CD4-positive, alpha-beta memory T cell (primary cell): ENCODE data around the gene COL16A1. TPM values are rescaled to one million over a fixed set of nuclear protein-coding genes. Genes with fewer than 3 reads are reported as not detected.
A peak's percentile ranks its signal among the peaks of the same experiment; 100 is the strongest.

Experiments used
- CTCF ChIA-PET: fragments of 350-600 bp; sonication (Branson Sonifier 250); formaldehyde crosslinking; loops from one replicate; lab custom pipeline; 2021; ENCODE audit warnings: inconsistent platforms; ENCODE audit not compliant: partially characterized antibody; lab: Charles Lee
- POLR2A ChIA-PET: fragments of 350-600 bp; sonication (Branson Sonifier 250); formaldehyde crosslinking; loops from one replicate; lab custom pipeline; 2021; ENCODE audit not compliant: partially characterized antibody; lab: Charles Lee
- DNase-seq, 5 donors: peaks; one replicate each; pipeline versions ENCODE4 v3.0.0 to v3.0.0-alpha.2; 2020 to 2022; ENCODE audit warnings: mixed read lengths in 1 of 5
- H3K27ac ChIP-seq: one replicate; pipeline ENCODE4 v1.7.0; 2013; ENCODE audit warnings: low read depth, low read length
- H3K27me3 ChIP-seq: 2 replicates; pipeline ENCODE4 v1.7.0; 2013; ENCODE audit warnings: mild to moderate bottlenecking, low read length, moderate library complexity; ENCODE audit not compliant: insufficient read depth
- H3K36me3 ChIP-seq: 2 replicates; pipeline ENCODE4 v1.7.0; 2013; ENCODE audit warnings: mild to moderate bottlenecking, low read length, moderate library complexity; ENCODE audit not compliant: insufficient read depth
- H3K4me1 ChIP-seq: 2 replicates; pipeline ENCODE4 v1.7.0; 2013; ENCODE audit warnings: mild to moderate bottlenecking, low read length, moderate library complexity; ENCODE audit not compliant: insufficient read depth
- H3K4me3 ChIP-seq, 2 donors: one replicate each; pipeline ENCODE4 v1.7.0; 2013; ENCODE audit warnings: low read length in 2 of 2, mild to moderate bottlenecking in 1 of 2
- H3K9me3 ChIP-seq, 2 donors: one replicate each; pipeline ENCODE4 v1.7.0; 2013; ENCODE audit warnings: low read length in 2 of 2, control low read depth in 1 of 2; ENCODE audit not compliant: control insufficient read depth in 1 of 2
- H3K27ac Mint-ChIP-seq, 7 donors: one replicate each; pipeline ENCODE4 v1.8.0; 2020 to 2021; ENCODE audit warnings: mixed read lengths in 7 of 7, mild to moderate bottlenecking in 6 of 7, inconsistent platforms in 3 of 7, moderate library complexity in 3 of 7
- H3K27me3 Mint-ChIP-seq, 2 donors: one replicate each; pipeline ENCODE4 v1.8.0; 2020 to 2021; ENCODE audit warnings: mixed read lengths in 2 of 2
- H3K36me3 Mint-ChIP-seq, 2 donors: one replicate each; pipeline ENCODE4 v1.8.0; 2020 to 2021; ENCODE audit warnings: mixed read lengths in 2 of 2, inconsistent platforms in 1 of 2, mild to moderate bottlenecking in 1 of 2
- H3K4me1 Mint-ChIP-seq, 4 donors: one replicate each; pipeline ENCODE4 v1.8.0; 2020 to 2021; ENCODE audit warnings: mixed read lengths in 4 of 4, mild to moderate bottlenecking in 1 of 4
- H3K4me3 Mint-ChIP-seq, 8 donors: one replicate each; pipeline ENCODE4 v1.8.0; 2020 to 2021; ENCODE audit warnings: mixed read lengths in 8 of 8, mild to moderate bottlenecking in 7 of 8, moderate library complexity in 6 of 8, inconsistent platforms in 3 of 8
- H3K9me3 Mint-ChIP-seq, 8 donors: one replicate each; pipeline ENCODE4 v1.8.0; 2020 to 2021; ENCODE audit warnings: mixed read lengths in 8 of 8, mild to moderate bottlenecking in 5 of 8, inconsistent platforms in 3 of 8, moderate library complexity in 1 of 8
- intact Hi-C: fragments of 100-400 bp; cut with micrococcal nuclease; formaldehyde crosslinking; loops from one replicate; pipeline ENCODE4 v1.15.1; 2023
- polyA plus RNA-seq, 2 donors: library from polyadenylated mRNA; unstranded; fragments of 300-500 nt; fragmentation: Illumina TruSeq; gene quantifications; one replicate each; pipeline ENCODE4 v1.2.3, GENCODE V29; 2021
- total RNA-seq, 2 experiments: library from RNA; stranded (reverse); gene quantifications; one replicate each; pipeline ENCODE4 v1.2.3, GENCODE V29; 2021

The COL16A1 gene
- total and polyA plus RNA-seq, 4 experiments from 2014 or later, result not detected

DNA sequence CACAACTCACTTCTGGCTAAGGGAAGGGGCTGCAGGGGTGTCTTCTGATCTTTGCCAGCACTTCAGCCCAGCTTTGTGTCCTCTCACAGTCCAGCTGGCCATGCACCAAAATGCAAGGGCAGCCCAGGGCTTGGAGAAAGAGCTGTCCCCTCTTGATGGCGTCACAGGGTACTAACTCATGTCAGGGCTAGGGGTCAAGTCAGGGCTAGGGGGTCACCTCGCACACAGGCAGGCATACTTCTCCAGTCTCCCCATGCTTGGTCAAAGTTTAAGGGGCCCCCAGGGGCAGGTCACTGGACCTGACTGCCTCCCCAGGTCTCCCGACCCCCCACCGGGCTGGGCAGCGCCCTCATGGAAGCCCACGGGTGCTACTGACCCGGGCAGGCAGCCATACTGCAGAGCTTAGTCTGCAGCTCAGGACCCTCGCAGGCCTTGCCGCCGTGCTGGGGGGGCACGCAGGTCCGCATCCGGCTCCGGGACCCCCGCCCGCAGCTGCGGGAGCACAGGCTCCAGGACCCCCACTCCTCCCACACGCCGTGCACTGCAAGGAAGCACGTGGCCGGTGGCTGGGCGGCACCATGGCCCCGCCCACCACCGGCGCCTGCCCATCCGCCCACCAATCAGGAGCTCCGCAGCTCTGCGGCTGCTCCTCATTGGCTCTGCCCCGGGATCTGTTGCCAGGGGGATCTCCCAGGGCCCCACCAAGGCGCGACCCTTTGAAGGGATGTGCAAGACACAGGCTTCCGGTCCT, 38.8 kb upstream of the COL16A1 start:
- Mint-ChIP-seq H3K27me3 (no peaks in the 10 kb centered on the region), H3K4me3 (no peak overlapping the region), H3K36me3 (no peaks in the 10 kb centered on the region), H3K4me1 (peaks cover 10 to 46% (median 23%) of the 10 kb centered on the region in 4 donors), H3K9me3 (no peaks in the 10 kb centered on the region), H3K27ac (no peak overlapping the region)
- Histone ChIP-seq H3K27me3 (no peaks in the 10 kb centered on the region), H3K9me3 (no peaks in the 10 kb centered on the region), H3K27ac (no peak overlapping the region), H3K4me3 (no peak overlapping the region), H3K36me3 (no peaks in the 10 kb centered on the region), H3K4me1 (peaks cover 18% of the 10 kb centered on the region)
- intact Hi-C loops, result no loop called here
- DNase-seq, result no peak
- POLR2A ChIA-PET, result no interaction called here
- CTCF ChIA-PET, result no interaction called here

GRCh38 chr1:31739346-31739745, 35.5 kb upstream of the COL16A1 start:
- Mint-ChIP-seq H3K4me3 (peak overlapping the region in 7 of 8 donors; percentile 23 to 64 (median 60)), H3K9me3 (no peaks in the 10 kb centered on the region), H3K4me1 (peaks cover 13 to 35% (median 20%) of the 10 kb centered on the region in 4 donors), H3K27ac (peak overlapping the region in 6 of 7 donors; percentile 1 to 85 (median 84)), H3K36me3 (no peaks in the 10 kb centered on the region), H3K27me3 (no peaks in the 10 kb centered on the region)
- POLR2A ChIA-PET, result no interaction called here
- peak in 4 of 5 donors; percentile 32 to 49 (median 40) for DNase-seq
- intact Hi-C loops, result no loop called here
- peaks cover 16% of the 10 kb centered on the region for H3K4me1 ChIP-seq
- no peaks in the 10 kb centered on the region for H3K36me3 ChIP-seq
- CTCF ChIA-PET, result no interaction called here
- no peak overlapping the region for H3K27ac ChIP-seq
- H3K9me3 ChIP-seq, result no peaks in the 10 kb centered on the region
- H3K4me3 ChIP-seq, result no peak overlapping the region
- H3K27me3 ChIP-seq, result no peaks in the 10 kb centered on the region

DNA sequence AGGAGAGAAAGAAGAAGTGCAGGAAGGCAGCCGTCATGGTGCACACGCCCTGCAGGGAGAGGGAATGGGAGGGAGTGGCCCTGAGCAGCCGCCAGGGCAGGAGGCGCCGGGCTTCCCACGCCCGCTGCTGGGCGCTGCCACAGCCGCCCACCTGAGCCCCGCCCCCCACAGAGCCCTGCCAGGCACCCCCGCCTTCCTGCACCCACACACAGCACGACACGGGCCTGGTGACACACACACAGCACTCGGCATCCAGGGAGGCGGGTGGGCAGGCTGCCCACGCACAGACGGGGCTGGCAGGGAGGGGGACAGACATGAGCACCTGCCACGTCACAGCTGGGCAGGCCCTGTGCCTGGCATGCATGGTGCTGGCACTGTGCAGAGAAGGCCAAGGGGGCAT, 32.9 kb upstream of the COL16A1 start:
- H3K4me3 ChIP-seq, result no peak overlapping the region
- H3K4me1 ChIP-seq, result peaks cover 16% of the 10 kb centered on the region
- H3K27me3 ChIP-seq, result no peaks in the 10 kb centered on the region
- peak in 1 of 5 donors; percentile 62 for DNase-seq
- H3K27ac ChIP-seq, result no peak overlapping the region
- Mint-ChIP-seq H3K27me3 (no peaks in the 10 kb centered on the region), H3K9me3 (no peaks in the 10 kb centered on the region), H3K36me3 (no peaks in the 10 kb centered on the region), H3K4me1 (peaks cover 12 to 28% (median 20%) of the 10 kb centered on the region in 4 donors), H3K4me3 (peak overlapping the region in 4 of 8 donors; percentile 8 to 56 (median 40)), H3K27ac (peak overlapping the region in 1 of 7 donors; percentile 29)
- ChIA-PET POLR2A (no interaction called here), CTCF (no interaction called here)
- no peaks in the 10 kb centered on the region for H3K9me3 ChIP-seq
- no peaks in the 10 kb centered on the region for H3K36me3 ChIP-seq
- intact Hi-C loops, result no loop called here

GRCh38 chr1:31735571-31735970, 31.8 kb upstream of the COL16A1 start:
- Histone ChIP-seq H3K4me1 (peaks cover 16% of the 10 kb centered on the region), H3K9me3 (no peaks in the 10 kb centered on the region), H3K27ac (no peak overlapping the region), H3K27me3 (no peaks in the 10 kb centered on the region), H3K4me3 (no peak overlapping the region), H3K36me3 (no peaks in the 10 kb centered on the region)
- no peak overlapping the region for H3K4me3 Mint-ChIP-seq
- no peak for DNase-seq
- H3K9me3 Mint-ChIP-seq, result no peaks in the 10 kb centered on the region
- ChIA-PET CTCF (no interaction called here), POLR2A (no interaction called here)
- no peaks in the 10 kb centered on the region for H3K27me3 Mint-ChIP-seq
- intact Hi-C loops, result no loop called here
- H3K4me1 Mint-ChIP-seq, result peaks cover 12 to 25% (median 19%) of the 10 kb centered on the region in 4 donors
- no peaks in the 10 kb centered on the region for H3K36me3 Mint-ChIP-seq
- H3K27ac Mint-ChIP-seq, result no peak overlapping the region

DNA sequence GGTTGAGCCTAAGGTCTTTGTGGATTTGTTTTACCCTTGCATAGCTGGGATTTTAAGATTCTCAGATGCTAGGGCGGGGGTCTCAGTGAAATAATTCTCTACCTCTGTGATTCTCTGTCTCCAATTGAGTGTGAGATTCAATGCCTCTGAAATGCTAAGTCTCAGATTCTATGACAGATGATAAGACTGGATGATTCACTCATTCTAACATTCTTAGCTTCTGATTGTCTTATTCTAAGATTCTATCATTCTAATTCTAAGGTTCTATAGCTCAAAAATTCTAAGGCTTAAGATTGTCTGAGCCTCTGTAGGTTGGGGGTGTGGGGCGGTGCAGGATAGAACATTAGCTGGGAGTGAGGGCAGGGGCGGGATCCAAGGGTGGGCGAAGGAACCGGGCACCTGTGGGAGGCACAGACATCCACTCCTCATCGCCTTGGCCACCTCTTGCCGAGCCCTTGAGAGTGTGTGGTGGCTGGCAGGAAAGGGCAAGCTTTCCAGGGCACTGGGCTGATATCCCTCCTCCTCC, 30.8 kb upstream of the COL16A1 start:
- H3K4me1 Mint-ChIP-seq, result peaks cover 10 to 22% (median 13%) of the 10 kb centered on the region in 4 donors
- H3K27me3 Mint-ChIP-seq, result no peaks in the 10 kb centered on the region
- no peaks in the 10 kb centered on the region for H3K9me3 Mint-ChIP-seq
- H3K36me3 Mint-ChIP-seq, result no peaks in the 10 kb centered on the region
- H3K27ac Mint-ChIP-seq, result peak overlapping the region in 2 of 7 donors; percentile 47 to 59
- H3K4me1 ChIP-seq, result peaks cover 13% of the 10 kb centered on the region
- no peak overlapping the region for H3K27ac ChIP-seq
- H3K36me3 ChIP-seq, result no peaks in the 10 kb centered on the region
- H3K27me3 ChIP-seq, result no peaks in the 10 kb centered on the region
- DNase-seq, result no peak
- ChIA-PET CTCF (no interaction called here), POLR2A (no interaction called here)
- no peaks in the 10 kb centered on the region for H3K9me3 ChIP-seq
- H3K4me3 Mint-ChIP-seq, result no peak overlapping the region
- intact Hi-C loops, result no loop called here
- H3K4me3 ChIP-seq, result no peak overlapping the region

DNA sequence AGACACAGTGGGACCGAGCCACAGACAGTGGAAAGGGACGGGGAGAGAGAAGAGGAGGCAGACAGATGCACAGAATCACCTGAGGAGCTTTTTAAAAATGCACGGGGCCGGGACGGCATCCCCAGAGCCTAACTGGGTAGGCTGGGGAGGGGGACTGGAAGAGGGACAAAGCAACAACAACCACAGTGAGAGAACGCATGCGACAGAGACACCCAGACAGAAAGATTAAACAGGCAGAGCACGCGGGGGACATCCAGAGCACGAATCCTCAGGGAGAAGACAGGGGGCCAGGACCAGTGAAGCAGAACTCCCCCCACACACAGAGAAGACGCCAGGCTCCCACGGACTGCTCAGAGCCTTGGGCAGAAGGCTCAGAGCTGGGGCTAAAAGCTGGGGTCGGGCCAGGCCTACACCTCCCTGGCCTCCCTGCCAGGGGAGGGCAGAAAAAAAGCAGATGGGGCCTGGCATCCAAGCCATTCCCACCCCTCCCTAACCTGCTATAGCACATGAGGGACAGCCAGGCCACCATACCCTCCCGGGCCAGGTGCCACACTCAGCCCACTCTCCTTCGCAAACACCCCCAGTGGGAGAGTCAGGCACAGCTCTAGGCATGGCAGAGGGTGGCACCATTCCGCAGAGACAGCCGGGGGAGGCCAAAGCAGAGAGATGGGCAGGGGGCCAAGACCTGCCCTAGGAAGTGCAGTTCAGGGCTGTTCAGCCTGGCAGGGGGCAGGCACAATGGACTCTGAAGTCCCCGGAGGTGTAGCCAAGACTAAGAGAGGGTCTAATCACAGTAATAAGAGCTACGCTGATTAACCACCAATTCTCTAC, 29.8 kb upstream of the COL16A1 start:
- Histone ChIP-seq H3K4me1 (peaks cover 4% of the 10 kb centered on the region), H3K4me3 (no peak overlapping the region), H3K36me3 (no peaks in the 10 kb centered on the region), H3K27me3 (no peaks in the 10 kb centered on the region), H3K9me3 (no peaks in the 10 kb centered on the region), H3K27ac (no peak overlapping the region)
- ChIA-PET CTCF (no interaction called here), POLR2A (no interaction called here)
- Mint-ChIP-seq H3K27ac (no peak overlapping the region), H3K4me1 (peaks cover 7 to 12% (median 8%) of the 10 kb centered on the region in 4 donors), H3K36me3 (no peaks in the 10 kb centered on the region), H3K9me3 (no peaks in the 10 kb centered on the region), H3K4me3 (no peak overlapping the region), H3K27me3 (no peaks in the 10 kb centered on the region)
- no peak for DNase-seq
- intact Hi-C loops, result no loop called here

GRCh38 chr1:31732751-31733289, 29.0 kb upstream of the COL16A1 start:
- no peaks in the 10 kb centered on the region for H3K27me3 ChIP-seq
- ChIA-PET POLR2A (no interaction called here), CTCF (no interaction called here)
- intact Hi-C loops, result no loop called here
- no peaks in the 10 kb centered on the region for H3K9me3 ChIP-seq
- H3K4me1 Mint-ChIP-seq, result peaks cover 7 to 12% (median 8%) of the 10 kb centered on the region in 4 donors
- H3K4me3 ChIP-seq, result no peak overlapping the region
- H3K9me3 Mint-ChIP-seq, result no peaks in the 10 kb centered on the region
- H3K4me3 Mint-ChIP-seq, result no peak overlapping the region
- no peaks in the 10 kb centered on the region for H3K36me3 Mint-ChIP-seq
- DNase-seq, result no peak
- H3K36me3 ChIP-seq, result no peaks in the 10 kb centered on the region
- H3K27me3 Mint-ChIP-seq, result no peaks in the 10 kb centered on the region
- peaks cover 4% of the 10 kb centered on the region for H3K4me1 ChIP-seq
- H3K27ac ChIP-seq, result no peak overlapping the region
- H3K27ac Mint-ChIP-seq, result no peak overlapping the region
